VCaP (cell line): ENCODE data around the gene HOXB1.

ENCODE experiments used
- H3K27ac ChIP-seq: fragments of 450-650 bp; 2 replicates; pipeline ENCODE4 v1.5.1; 2017
- TF ChIP-seq, protein P1 (sequence below): fragments of 450-650 bp; conservative IDR thresholded peaks from 2 replicates; pipeline ENCODE4 v1.5.1; 2017; ENCODE audit warnings: mild to moderate bottlenecking, moderate library complexity

The HOXB1 gene

DNA sequence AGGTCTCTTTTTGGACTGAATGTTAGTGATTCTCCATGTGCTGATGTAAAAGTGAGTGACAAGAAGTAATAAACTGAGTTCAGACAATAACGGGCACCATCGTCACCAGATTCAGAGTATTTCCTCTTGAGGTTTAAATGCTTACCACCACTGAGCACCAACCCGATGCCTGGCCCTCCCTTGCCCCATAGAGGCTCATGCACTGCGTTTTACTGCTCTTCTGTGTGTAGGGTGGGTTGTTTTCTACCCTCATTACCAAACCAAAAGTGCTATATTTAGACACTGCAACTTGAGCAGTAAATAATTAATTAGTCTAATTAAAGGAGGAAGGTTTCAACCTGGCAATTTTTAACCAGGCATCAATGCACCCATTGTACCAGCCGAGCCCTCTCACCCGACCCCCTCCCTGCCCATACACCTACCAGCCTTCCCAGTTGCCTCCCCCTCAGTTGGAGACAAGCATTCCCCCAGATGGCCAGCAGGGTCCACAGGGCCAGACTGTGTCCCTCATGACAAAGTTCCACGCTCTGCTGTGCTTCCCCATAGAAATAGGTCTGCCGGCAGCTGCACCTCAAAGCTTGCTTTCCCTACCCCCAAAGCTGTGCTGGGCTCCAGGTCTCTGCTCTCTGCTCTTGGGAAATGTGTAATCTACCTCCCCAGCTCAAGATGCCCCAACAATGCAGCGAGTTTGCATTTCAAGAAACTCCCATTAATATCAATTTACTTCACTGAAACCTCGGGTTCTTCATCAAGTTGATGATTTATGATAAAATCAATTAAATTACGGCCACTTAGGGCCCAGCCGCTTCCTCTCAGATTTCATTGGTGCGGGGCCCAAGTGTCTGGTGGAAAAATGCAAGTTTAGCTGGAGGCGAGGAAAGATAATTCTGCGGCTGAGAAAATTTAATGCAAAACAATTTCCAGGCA is 31.3 kb upstream of the HOXB1 start:
- TF ChIP-seq, protein P1, sequence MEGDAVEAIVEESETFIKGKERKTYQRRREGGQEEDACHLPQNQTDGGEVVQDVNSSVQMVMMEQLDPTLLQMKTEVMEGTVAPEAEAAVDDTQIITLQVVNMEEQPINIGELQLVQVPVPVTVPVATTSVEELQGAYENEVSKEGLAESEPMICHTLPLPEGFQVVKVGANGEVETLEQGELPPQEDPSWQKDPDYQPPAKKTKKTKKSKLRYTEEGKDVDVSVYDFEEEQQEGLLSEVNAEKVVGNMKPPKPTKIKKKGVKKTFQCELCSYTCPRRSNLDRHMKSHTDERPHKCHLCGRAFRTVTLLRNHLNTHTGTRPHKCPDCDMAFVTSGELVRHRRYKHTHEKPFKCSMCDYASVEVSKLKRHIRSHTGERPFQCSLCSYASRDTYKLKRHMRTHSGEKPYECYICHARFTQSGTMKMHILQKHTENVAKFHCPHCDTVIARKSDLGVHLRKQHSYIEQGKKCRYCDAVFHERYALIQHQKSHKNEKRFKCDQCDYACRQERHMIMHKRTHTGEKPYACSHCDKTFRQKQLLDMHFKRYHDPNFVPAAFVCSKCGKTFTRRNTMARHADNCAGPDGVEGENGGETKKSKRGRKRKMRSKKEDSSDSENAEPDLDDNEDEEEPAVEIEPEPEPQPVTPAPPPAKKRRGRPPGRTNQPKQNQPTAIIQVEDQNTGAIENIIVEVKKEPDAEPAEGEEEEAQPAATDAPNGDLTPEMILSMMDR: no peak; the same call in 1 of the 2 replicates
- no peak overlapping the region for H3K27ac ChIP-seq

DNA sequence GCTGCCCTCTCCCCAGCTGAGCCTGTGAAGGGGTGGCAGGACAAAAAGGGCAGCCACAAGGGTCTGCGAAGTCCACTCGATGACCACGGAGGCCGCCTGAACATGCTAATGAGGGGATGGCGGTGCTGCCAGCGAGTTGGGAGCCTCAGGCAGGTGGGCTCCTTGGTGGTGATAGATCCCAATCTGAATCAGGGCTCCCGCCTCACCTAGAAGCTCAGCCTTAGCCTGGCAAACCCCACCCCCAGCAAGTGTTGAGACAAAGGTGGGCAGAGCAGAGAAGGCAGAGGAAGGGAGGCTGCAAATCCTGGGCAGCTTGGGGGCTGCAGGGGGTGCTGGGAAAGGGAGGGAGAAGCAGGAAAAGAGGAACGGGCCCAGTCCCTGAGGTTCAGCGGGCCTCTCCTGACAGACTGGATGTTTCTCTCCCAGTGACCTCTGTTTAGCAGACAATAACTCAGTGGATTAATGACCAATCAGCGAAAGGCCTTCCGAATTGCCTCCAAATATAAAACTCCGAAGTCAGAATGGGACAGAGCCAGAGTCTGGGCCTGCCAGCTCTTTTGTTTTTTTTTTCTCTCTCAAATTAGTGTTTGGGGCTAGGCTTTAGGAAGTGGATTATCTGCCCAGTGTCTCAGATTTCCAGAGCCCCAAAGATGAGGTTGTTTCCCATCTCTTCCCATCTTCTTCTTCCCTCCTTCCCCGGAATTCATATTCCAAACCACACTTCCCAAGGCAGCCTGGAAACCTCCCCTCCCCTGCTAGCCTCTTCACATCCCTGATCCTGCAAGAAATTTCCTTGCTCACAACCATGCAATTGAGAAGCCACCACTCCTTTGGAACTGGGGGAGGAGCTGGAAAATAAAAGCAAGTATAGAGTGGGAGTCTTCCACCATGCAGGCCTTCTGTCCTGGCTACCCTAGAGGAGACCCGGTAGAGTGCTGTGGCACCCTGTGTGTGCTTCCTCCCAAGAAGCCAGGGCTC is 29.3 kb upstream of the HOXB1 start:
- TF ChIP-seq, protein P1: no peak
- H3K27ac ChIP-seq: no peak overlapping the region

DNA sequence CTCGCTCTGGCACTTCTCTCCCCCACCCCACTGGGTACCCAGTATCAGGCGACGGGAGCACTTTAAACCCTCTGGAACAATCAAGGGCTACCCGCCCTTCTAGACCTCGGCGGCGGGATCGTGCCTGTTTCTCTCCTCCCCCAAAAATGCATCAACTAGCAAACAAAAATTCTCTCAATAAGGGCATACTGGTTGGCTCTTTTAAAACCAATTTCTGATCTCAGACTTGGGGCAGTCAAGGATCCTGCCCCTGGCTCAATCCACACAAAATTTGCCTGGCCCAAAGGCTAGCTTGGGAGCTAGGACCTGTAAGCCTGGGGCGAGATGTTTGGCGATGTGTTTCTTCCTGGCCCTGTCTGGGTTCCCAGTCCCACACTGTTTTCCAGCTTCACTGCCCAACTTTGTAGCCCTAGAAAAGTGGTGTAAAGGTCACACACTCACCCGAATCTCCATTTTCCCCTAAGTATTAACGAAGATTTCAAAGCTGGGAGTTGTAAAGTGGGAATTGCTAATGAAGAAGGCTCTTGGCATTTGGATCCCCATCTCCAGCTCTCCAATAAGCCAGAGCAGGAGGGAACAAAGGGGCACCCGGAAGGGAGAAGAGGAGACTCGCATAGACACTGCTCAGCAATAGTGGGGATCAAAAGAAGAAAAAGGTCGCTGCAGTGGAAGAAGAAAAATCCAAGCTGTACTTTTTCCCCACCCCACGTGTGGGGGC is 28.5 kb upstream of the HOXB1 start:
- H3K27ac ChIP-seq: no peak overlapping the region
- TF ChIP-seq, protein P1: no peak

DNA sequence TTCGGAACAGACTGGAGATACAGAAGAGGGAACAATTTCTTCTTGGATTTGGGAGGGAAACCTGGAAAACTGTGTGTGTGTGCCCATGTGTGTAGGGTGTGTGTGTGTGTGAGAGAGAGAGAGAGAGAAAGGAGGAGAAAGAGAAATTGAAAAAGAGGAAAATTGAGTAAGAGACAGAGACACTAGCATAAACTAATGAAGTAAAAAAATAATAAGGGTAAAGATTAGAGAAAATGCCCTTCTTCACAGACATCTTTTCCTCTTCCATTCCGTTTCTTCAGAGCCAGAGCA is 28.0 kb upstream of the HOXB1 start:
- TF ChIP-seq, protein P1: no peak
- no peak overlapping the region for H3K27ac ChIP-seq

DNA sequence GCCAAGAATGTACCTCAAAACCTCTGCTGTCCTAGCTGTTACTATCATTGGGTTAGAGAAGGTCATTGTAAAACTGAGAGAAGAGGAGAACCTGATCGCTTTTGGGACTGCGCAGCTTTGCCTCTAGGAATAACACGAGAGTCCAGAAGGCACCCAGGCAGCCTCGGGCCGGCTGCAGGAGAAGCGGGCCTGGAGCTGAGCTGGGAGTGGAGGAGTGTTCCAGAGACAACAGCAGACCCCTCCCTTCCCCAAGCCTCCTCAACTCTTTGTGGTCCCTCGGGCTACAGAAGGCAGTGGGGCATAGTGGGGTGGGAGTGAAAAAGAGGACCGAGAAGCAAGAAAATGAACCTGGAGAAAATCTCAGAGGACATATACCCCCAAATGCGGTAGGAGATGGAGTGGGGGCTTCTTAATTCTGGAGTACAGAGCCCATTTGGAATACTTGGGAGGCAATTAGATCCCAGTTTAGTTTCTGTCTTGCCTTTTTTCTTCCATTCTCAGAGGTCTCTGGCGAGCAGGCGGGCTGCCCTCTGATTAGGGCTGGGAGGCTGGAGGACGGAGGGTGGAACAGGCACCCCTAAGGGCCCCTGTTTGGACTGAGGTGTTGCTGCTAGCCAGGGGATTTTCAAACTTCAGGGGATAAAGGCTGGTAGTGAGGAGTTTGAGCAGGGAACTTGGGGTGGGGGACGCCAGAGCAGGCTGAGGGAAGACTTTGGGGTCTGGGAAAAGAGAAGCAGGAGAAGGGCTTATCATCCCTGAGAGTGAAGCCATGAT is 27.4 kb upstream of the HOXB1 start:
- TF ChIP-seq, protein P1: no peak
- H3K27ac ChIP-seq: no peak overlapping the region

DNA sequence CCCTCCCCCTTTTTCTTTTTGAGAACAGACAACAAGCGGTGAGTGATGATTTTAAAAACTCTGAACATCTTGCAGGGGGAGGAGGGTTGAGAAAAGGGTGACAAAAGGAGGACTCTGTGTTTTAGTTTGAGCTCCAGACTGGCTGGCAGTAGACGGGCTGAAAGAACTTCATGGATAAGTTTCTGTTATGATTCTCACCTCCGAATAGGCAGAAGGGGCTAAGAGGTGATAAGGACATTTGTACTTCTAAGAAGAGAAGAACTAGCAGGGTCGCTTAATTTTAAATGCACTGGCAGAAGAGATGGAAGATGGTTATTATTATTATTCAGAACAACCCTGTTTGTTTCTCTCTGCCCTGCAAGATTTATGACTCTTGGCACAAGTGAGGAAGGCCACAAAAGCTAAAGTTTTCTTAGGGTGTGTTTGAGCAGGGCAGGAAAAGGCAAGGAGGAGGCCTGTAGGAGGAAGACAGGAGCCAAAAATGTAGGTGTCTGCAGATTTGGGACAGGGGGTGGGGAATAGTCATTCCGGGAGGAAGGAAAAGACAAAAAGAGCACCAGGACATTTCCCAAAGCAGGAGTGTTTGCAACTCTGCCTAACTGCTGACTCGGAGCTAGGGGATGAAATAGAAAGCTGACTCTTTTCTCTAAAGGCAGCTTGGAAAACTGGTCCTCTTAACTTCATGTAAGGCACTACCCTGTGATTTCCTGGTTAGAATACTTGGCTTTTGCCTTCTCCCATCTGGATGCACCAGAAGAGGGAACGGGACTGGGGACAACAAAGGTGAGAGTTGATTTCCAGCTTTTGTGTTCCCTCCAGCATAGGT is 26.0 kb upstream of the HOXB1 start:
- TF ChIP-seq, protein P1: no peak
- no peak overlapping the region for H3K27ac ChIP-seq
